ENCODE measurements around the gene CCDC124.
"Not testable (repeated sequence)": the region's sequence is repeated elsewhere in the genome, so short reads cannot be mapped to it uniquely, and the experiment has no call there.

- TF ChIP-seq, protein P1, sequence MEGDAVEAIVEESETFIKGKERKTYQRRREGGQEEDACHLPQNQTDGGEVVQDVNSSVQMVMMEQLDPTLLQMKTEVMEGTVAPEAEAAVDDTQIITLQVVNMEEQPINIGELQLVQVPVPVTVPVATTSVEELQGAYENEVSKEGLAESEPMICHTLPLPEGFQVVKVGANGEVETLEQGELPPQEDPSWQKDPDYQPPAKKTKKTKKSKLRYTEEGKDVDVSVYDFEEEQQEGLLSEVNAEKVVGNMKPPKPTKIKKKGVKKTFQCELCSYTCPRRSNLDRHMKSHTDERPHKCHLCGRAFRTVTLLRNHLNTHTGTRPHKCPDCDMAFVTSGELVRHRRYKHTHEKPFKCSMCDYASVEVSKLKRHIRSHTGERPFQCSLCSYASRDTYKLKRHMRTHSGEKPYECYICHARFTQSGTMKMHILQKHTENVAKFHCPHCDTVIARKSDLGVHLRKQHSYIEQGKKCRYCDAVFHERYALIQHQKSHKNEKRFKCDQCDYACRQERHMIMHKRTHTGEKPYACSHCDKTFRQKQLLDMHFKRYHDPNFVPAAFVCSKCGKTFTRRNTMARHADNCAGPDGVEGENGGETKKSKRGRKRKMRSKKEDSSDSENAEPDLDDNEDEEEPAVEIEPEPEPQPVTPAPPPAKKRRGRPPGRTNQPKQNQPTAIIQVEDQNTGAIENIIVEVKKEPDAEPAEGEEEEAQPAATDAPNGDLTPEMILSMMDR (IDR thresholded peaks at IDR 0.05; ENCODE audit: insufficient read depth, low read length, poor library complexity, severe bottlenecking): not testable (repeated sequence)
- TF ChIP-seq EZH2phosphoT487 (conservative IDR thresholded peaks at IDR 0.05; ENCODE audit: low read length): not testable (repeated sequence)
Measured at GRCh38 chr19:17919122-17919521, 13.7 kb upstream of the CCDC124 start.
